K562 (cell line): ENCODE measurements around the gene TMEM179. TPM values are rescaled to one million over a fixed set of nuclear protein-coding genes. Genes with fewer than 3 reads are reported as not detected.

Experiments
- ATAC-seq: fragments of 200-7000 bp; cut with Tn5 transposase; 3 replicates; pipeline ENCODE4 v1.9.1; 2020; ENCODE audit warnings: moderate library complexity
- BruUV-seq: library from RNA; stranded (reverse); fragments of 400-500 nt; replicated peaks from 2 replicates; lab custom pipeline; 2021; lab: Mats Ljungman, UMichigan
- CTCF ChIA-PET: fragments of 300-600 bp; formaldehyde crosslinking; extraction: SDS; loops from one replicate; lab custom pipeline; 2021; ENCODE audit warnings: low intra/inter-chr PET ratio; lab: Yijun Ruan, JAX
- POLR2A ChIA-PET: fragments of 300-600, 350-650 bp; sonication (Branson Sonifier 250); formaldehyde crosslinking; extraction: SDS; loops from one replicate; lab custom pipeline; 2021; ENCODE audit warnings: antibody characterized with exemption, inconsistent platforms; lab: Yijun Ruan, JAX
- DNase-seq, 4 experiments: peaks; one replicate each; pipeline versions ENCODE4 v3.0.0 to v3.0.0-alpha.2; 2011 to 2018; ENCODE audit warnings: low spot score in 3 of 4, mixed read lengths in 3 of 4; ENCODE audit errors: extremely low read depth in 1 of 4
- FAIRE-seq: peaks from 2 replicates; lab custom pipeline; 2011; peaks lifted over from hg19 to GRCh38; lab: Jason Lieb, UNC
- H2AFZ ChIP-seq: 2 replicates; pipeline ENCODE4 v1.6.0; 2011; ENCODE audit warnings: low read depth, low read length, control low read depth, inconsistent platforms
- H3K27ac ChIP-seq: fragments of 200-600 bp; 3 replicates; pipeline ENCODE4 v1.8.0; 2011; ENCODE audit warnings: low read depth, mild to moderate bottlenecking, control low read depth, inconsistent platforms, low read length, moderate library complexity, mixed read lengths; ENCODE audit errors: extremely low read depth
- H3K27me3 ChIP-seq, 2 experiments: fragments of 300-600 bp in 1 of 2; 2 replicates in 1 of 2; 3 replicates in 1 of 2; pipeline versions ENCODE4 v1.6.0 to v1.8.0; 2011; ENCODE audit warnings: inconsistent platforms in 2 of 2, low read length in 2 of 2, mild to moderate bottlenecking in 1 of 2, mixed read lengths in 1 of 2, moderate library complexity in 1 of 2; ENCODE audit not compliant: control insufficient read depth in 2 of 2, insufficient read depth in 2 of 2
- H3K36me3 ChIP-seq: fragments of 300-600 bp; 3 replicates; pipeline ENCODE4 v1.8.0; 2011; ENCODE audit warnings: mild to moderate bottlenecking, low read length, inconsistent platforms; ENCODE audit not compliant: control insufficient read depth, insufficient read depth
- H3K4me1 ChIP-seq, 2 experiments: fragments of 200-600 bp in 1 of 2; replicated peaks in 1 of 2; 2 replicates in 1 of 2; 3 replicates in 1 of 2; pipeline versions ENCODE4 v1.5.1 to v1.8.0; 2011; ENCODE audit warnings: inconsistent platforms in 2 of 2, low read length in 2 of 2, mild to moderate bottlenecking in 1 of 2, mixed read lengths in 1 of 2, moderate library complexity in 1 of 2; ENCODE audit not compliant: control insufficient read depth in 2 of 2, insufficient read depth in 2 of 2
- H3K4me2 ChIP-seq: 2 replicates; pipeline ENCODE4 v1.6.1; 2011; ENCODE audit warnings: low read length, control low read depth, inconsistent platforms, mixed read lengths; ENCODE audit not compliant: insufficient read depth
- H3K4me3 ChIP-seq: fragments of 200-600 bp; sonication (generic), shearing (Covaris generic); 2 replicates; pipeline ENCODE4 v1.5.1; 2016; ENCODE audit warnings: control low read depth, inconsistent platforms
- H3K79me2 ChIP-seq: fragments of 200-600 bp; 3 replicates; pipeline ENCODE4 v1.8.0; 2011; ENCODE audit warnings: low read length, inconsistent platforms; ENCODE audit not compliant: control insufficient read depth, insufficient read depth
- H3K9ac ChIP-seq, 2 experiments: 2 replicates each; pipeline versions ENCODE4 v1.6.0 to v1.6.1; 2011; ENCODE audit warnings: low read depth in 2 of 2, low read length in 2 of 2, control low read depth in 1 of 2, inconsistent platforms in 1 of 2, mild to moderate bottlenecking in 1 of 2, mixed read lengths in 1 of 2; ENCODE audit not compliant: insufficient read depth in 1 of 2
- H3K9me1 ChIP-seq: one replicate; pipeline ENCODE4 v1.6.0; 2011; ENCODE audit warnings: inconsistent platforms, mild to moderate bottlenecking, low read length, moderate library complexity; ENCODE audit not compliant: control insufficient read depth, insufficient read depth
- H3K9me3 ChIP-seq: replicated peaks from 2 replicates; pipeline ENCODE4 v1.5.1; 2011; ENCODE audit warnings: low read depth, low read length, inconsistent platforms; ENCODE audit not compliant: control insufficient read depth, insufficient read depth
- H4K20me1 ChIP-seq: replicated peaks from 2 replicates; pipeline ENCODE4 v1.6.1; 2011; ENCODE audit warnings: low read length, inconsistent platforms, mixed read lengths; ENCODE audit not compliant: control insufficient read depth, insufficient read depth
- ARNT ChIP-seq, 2 experiments: fragments of 450-650 bp; IDR thresholded peaks; 2 replicates each; pipeline ENCODE4 v1.6.1; 2016; ENCODE audit warnings: mild to moderate bottlenecking in 1 of 2
- BRF2 ChIP-seq: IDR thresholded peaks from 3 replicates; pipeline ENCODE4 v1.6.1; 2011; ENCODE audit warnings: borderline replicate concordance, mild to moderate bottlenecking; ENCODE audit not compliant: insufficient read length, insufficient read depth
- HLTF ChIP-seq: fragments of 450-650 bp; IDR thresholded peaks from 2 replicates; pipeline ENCODE4 v1.6.1; 2016
- SMAD4 ChIP-seq: fragments of 250-450 bp; sonication (Bioruptor Pico); conservative IDR thresholded peaks from 2 replicates; pipeline ENCODE4 v1.8.0; 2021; ENCODE audit warnings: inconsistent platforms, mild to moderate bottlenecking, moderate library complexity
- TCF3 ChIP-seq: sonication (generic); formaldehyde crosslinking; IDR thresholded peaks from 2 replicates; pipeline ENCODE4 v1.4.0; 2020; ENCODE audit warnings: mild to moderate bottlenecking, missing genetic modification reagents
- TOE1 ChIP-seq, 2 experiments: fragments of 450-650 bp in 1 of 2; sonication (generic) in 1 of 2; formaldehyde crosslinking in 1 of 2; IDR thresholded peaks; 2 replicates each; pipeline versions ENCODE4 v1.7.1 to v1.8.0; 2016 to 2022; ENCODE audit warnings: borderline replicate concordance in 2 of 2, mild to moderate bottlenecking in 2 of 2, antibody characterized with exemption in 1 of 2, inconsistent platforms in 1 of 2, low read depth in 1 of 2, missing genetic modification reagents in 1 of 2, moderate library complexity in 1 of 2
- TRIM25 ChIP-seq: fragments of 450-650 bp; IDR thresholded peaks from 2 replicates; pipeline ENCODE4 v1.7.0; 2016; ENCODE audit warnings: borderline replicate concordance
- ZBTB43 ChIP-seq: sonication (generic); formaldehyde crosslinking; IDR thresholded peaks from 2 replicates; pipeline ENCODE4 v1.8.0; 2023; ENCODE audit warnings: mild to moderate bottlenecking, missing genetic modification reagents
- ZKSCAN8 ChIP-seq: fragments of 200-800 bp; sonication (Bioruptor generic); IDR thresholded peaks from 2 replicates; pipeline ENCODE4 v1.6.1; 2016; ENCODE audit warnings: missing genetic modification characterization, missing compliant biosample characterization
- WGBS: fragments of 100-300 bp; shearing (Covaris generic); methylation state at CpG from one replicate; pipeline ENCODE4 v1.1.6; 2016; ENCODE audit warnings: low coverage, mixed read lengths; ENCODE audit not compliant: insufficient coverage; ENCODE audit errors: missing lambda C conversion rate; 5-methylcytosine and 5-hydroxymethylcytosine counted together
- in situ Hi-C: fragments of 300-500 bp; cut with MboI; formaldehyde crosslinking; loops from 4 replicates; pipeline ENCODE4 v1.15.0; 2018; ENCODE audit warnings: inconsistent platforms, mixed read lengths
- intact Hi-C: fragments of 100-400 bp; cut with micrococcal nuclease; formaldehyde crosslinking; loops from 2 replicates; pipeline ENCODE4 v1.14.2; 2022
- polyA plus RNA-seq, 8 experiments: library from polyadenylated mRNA; depleted of rRNA in 4 of 8; stranded (reverse) in 5 of 8; unstranded in 3 of 8; fragments of >200 nt; fragmentation: Nextera tagmentation in 2 of 8; fragmentation: Illumina TruSeq in 1 of 8; extraction: Ambion mirVana in 2 of 8; extraction: Trizol in 1 of 8; gene quantifications; 2 replicates each; pipeline versions ENCODE4 v1.2.1 to v1.2.3, GENCODE V29; 2011 to 2014; ENCODE audit warnings: inconsistent platforms in 1 of 8, missing spikeins in 1 of 8
- total RNA-seq, 7 experiments: library from RNA; depleted of rRNA in 6 of 7; stranded (reverse); fragments of >200 nt in 6 of 7; fragmentation: Illumina TruSeq in 2 of 7; extraction: Trizol in 2 of 7; gene quantifications; 2 replicates each; pipeline versions ENCODE4 v1.2.1 to v1.2.3, GENCODE V29; 2011 to 2021; ENCODE audit warnings: low replicate concordance in 1 of 7

TMEM179 gene
- total and polyA plus RNA-seq, 9 of the 15 experiments (the other 6 are each of a cell fraction or from before 2014, with no cell fraction given) = not detected

DNA sequence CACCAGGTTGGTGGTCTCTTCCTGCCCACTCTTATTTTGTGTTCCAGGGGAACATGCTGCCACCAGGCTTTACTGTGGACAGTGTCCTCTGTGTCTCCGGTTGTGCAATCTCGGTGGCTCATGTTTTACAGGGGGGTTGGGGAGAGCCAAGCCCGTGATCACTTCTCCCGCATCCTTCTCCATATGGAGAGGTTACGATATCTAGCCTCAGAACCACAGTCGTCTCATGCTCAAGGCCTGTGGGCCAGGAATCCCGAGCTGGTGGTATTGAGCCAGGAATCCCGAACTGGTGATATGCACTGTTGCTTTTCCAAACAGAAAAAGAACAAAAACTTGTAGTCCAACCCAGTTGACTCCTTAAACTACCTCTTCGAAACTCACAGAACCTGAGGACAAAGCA, 47.8 kb upstream of the TMEM179 start:
- FAIRE-seq (no peak), ATAC-seq (no peak), DNase-seq (no peak)
- Histone ChIP-seq H3K9ac (no peak overlapping the region), H3K4me1 (peaks cover 0 to 24% of the 10 kb centered on the region in 2 experiments; a peak in 3 of 5 replicates), H4K20me1 (no peaks in the 10 kb centered on the region), H3K27me3 (peaks cover 4 to 22% of the 10 kb centered on the region in 2 experiments; a peak in 3 of 5 replicates), H3K9me1 (no peaks in the 10 kb centered on the region), H2AFZ (no peak overlapping the region), H3K27ac (no peak overlapping the region), H3K4me3 (no peak overlapping the region), H3K79me2 (no peaks in the 10 kb centered on the region), H3K36me3 (no peaks in the 10 kb centered on the region), H3K9me3 (peaks cover 3% of the 10 kb centered on the region; the same call in 1 of the 2 replicates)
- WGBS = 25% methylated on average over 8 of the region's 9 CpGs
- ChIA-PET POLR2A (no interaction called here), CTCF (no interaction called here)
- intact Hi-C loops = no loop called here
- no TSS peak for BruUV-seq
- in situ Hi-C loops = no loop called here
- no peak for TF ChIP-seq TRIM25
- no peak for TF ChIP-seq SMAD4 (CRISPR knock-in tag)
- TF ChIP-seq TOE1 (IDR thresholded peaks at IDR 0.05; ENCODE audit: borderline replicate concordance) = no peak
- TF ChIP-seq TOE1 (CRISPR knock-in tag; IDR thresholded peaks at IDR 0.05; ENCODE audit: borderline replicate concordance, low read depth) = no peak
- no peak for TF ChIP-seq BRF2
- no peak for TF ChIP-seq HLTF
- TF ChIP-seq ZKSCAN8 (CRISPR knock-in tag) = no peak
- TF ChIP-seq ARNT (IDR thresholded peaks at IDR 0.05) = no peak
- no peak for TF ChIP-seq TCF3
- no peak for TF ChIP-seq ZBTB43 (CRISPR knock-in tag)
- TF ChIP-seq, all 486 proteins: peak for 0
- H3K4me2 ChIP-seq = no peak overlapping the region
